ENCODE measurements around the gene NLGN2.

Gene NLGN2

DNA sequence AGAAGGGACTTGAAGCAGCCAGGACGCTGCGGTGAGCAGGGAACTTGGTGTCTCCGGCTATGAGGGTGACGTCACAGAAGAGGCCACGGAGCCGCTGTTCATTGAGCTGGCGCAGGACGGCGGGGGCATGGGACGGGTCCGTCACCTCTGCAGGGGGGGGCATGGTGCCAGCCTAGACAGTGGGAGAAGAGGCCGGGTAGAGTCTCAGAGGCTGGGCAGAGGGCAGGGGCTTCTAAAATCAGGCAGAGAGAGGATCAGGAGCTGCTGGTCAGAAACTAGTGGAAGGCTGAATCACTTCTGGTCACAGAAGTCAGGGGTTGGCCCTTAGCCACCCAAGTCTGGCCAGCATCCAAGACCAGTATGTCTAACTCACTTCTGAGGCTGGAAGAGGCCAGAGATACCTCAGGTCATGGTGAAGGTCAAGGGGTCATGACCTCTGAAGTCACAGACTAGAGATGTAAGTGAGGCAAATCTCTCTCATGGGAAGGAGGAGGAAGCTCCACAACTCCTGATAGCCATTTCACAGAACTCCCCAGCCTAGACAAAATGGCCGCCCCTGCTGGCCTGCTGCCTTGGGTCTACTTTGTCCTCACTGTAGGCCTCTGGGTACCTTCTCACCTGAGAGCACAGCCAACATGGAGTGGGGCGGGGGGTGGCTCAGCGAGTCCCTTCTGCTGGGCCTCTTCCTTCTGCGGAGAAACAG is 59.1 kb downstream of the NLGN2 start:
- DNase-seq, result no peak

DNA sequence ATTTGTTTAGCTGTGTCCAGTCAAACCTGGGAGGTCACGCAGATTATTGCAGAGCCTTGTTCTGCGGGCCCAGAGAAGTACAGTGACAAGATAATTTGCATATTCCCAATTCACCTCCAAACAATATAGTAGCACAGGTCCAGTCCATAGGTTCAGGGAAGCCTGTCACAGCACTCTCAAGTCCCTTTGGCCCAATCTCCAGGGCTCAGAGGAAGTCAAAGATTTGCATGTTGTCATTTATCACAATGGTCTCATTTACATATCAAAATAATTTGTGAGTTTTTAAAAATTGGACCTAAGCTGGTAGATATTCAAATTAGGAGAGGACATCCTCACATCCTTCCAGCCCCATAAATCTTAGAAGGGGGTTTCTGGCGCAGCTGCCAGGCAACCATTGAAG is 59.9 kb downstream of the NLGN2 start:
- no peak for DNase-seq

GRCh38 chr17:7468290-7468689 is 60.6 kb downstream of the NLGN2 start:
- DNase-seq, result no peak

DNA sequence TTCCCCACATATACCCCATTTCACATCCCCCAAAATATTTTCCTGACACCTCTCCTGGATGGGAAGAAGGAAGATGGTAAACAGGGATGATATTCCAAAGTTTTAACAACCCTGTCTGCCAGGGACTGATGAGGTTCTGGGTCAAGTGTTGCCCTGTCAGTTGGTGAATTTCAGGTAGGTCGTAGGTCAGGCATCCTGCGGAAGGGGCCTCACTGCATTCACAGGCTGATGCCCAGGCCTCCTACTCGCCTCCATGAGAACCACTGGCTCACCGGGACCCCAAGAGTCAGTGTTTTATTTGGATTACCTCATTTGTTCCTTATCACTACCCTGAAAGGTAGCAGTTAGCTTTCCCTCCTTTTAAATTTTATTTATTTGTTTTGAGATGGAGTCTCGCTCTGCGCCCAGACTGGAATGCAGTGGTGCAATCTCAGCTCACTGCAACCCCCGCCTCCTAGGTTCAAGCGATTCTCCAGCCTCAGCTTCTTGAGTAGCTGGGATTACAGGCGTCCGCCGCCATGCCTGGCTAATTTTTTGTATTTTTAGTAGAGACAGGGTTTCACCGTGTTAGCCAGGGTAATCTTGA is 61.3 kb downstream of the NLGN2 start:
- no peak for DNase-seq

Measured in activated naive CD4-positive, alpha-beta T cell treated with anti-CD3 and anti-CD28 coated beads, Interleukin-2, amount 50 U/mL, for 16 hours (primary cell).